ENCODE results near the gene DCBLD1.

GRCh38 chr6:117547688-117548621, 65.5 kb downstream of the DCBLD1 start:
- TF ChIP-seq, protein P1, sequence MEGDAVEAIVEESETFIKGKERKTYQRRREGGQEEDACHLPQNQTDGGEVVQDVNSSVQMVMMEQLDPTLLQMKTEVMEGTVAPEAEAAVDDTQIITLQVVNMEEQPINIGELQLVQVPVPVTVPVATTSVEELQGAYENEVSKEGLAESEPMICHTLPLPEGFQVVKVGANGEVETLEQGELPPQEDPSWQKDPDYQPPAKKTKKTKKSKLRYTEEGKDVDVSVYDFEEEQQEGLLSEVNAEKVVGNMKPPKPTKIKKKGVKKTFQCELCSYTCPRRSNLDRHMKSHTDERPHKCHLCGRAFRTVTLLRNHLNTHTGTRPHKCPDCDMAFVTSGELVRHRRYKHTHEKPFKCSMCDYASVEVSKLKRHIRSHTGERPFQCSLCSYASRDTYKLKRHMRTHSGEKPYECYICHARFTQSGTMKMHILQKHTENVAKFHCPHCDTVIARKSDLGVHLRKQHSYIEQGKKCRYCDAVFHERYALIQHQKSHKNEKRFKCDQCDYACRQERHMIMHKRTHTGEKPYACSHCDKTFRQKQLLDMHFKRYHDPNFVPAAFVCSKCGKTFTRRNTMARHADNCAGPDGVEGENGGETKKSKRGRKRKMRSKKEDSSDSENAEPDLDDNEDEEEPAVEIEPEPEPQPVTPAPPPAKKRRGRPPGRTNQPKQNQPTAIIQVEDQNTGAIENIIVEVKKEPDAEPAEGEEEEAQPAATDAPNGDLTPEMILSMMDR (conservative IDR thresholded peaks at IDR 0.05; ENCODE audit: low read length): no peak
- TF ChIP-seq EZH2phosphoT487 (IDR thresholded peaks at IDR 0.05; ENCODE audit: borderline replicate concordance): no peak

All from Loucy (cell line).